Measurements from ENCODE around the gene ANAPC10. TPM values are rescaled to one million over a fixed set of nuclear protein-coding genes. Genes with fewer than 3 reads are reported as not detected.

Gene ANAPC10
- total and polyA plus RNA-seq, 2 experiments from 2014 or later: 34.4 to 59.2 TPM

- TF ChIP-seq REST (IDR thresholded peaks at IDR 0.05; ENCODE audit: unreplicated experiment) (no peak), EZH2phosphoT487 (IDR thresholded peaks at IDR 0.05; ENCODE audit: unreplicated experiment) (no peak), ZNF331 (CRISPR knock-in tag; IDR thresholded peaks at IDR 0.05; ENCODE audit: low read depth) (no peak), CTCF (conservative IDR thresholded peaks at IDR 0.05; ENCODE audit: low read depth in 2 of 2) (no peak)
Measured at GRCh38 chr4:145083891-145084605, 13.9 kb downstream of the ANAPC10 start (continued).

- Histone ChIP-seq H3K4me2 (no peak overlapping the region), H3K27ac (ENCODE audit: low read depth) (no peak overlapping the region), H3K4me3 (no peak overlapping the region), H2AFZ (no peak overlapping the region), H3K4me1 (ENCODE audit: insufficient read depth) (no peaks in the 10 kb centered on the region), H3K36me3 (ENCODE audit: insufficient read depth) (no peaks in the 10 kb centered on the region; the same call in 1 of the 2 replicates), H3F3A (replicated peaks; ENCODE audit: low read depth) (no peaks in the 10 kb centered on the region), H3K27me3 (ENCODE audit: insufficient read depth) (no peaks in the 10 kb centered on the region), H3K79me2 (replicated peaks; ENCODE audit: insufficient read depth) (peaks cover 62% of the 10 kb centered on the region), H3K9me2 (ENCODE audit: insufficient read depth) (no peaks in the 10 kb centered on the region), H4K20me1 (replicated peaks; ENCODE audit: insufficient read depth) (no peaks in the 10 kb centered on the region; the same call in 1 of the 2 replicates)
- H3K4me3 Mint-ChIP-seq: no peak overlapping the region
- no peak for DNase-seq (ENCODE audit: low spot score)
- ATAC-seq: no peak
- H3K9me3 Mint-ChIP-seq: peaks cover 6% of the 10 kb centered on the region; the same call in 2 of the 3 replicates
- H3K27me3 Mint-ChIP-seq (ENCODE audit: insufficient read depth, low read depth, poor library complexity): no peaks in the 10 kb centered on the region
- H3K27ac Mint-ChIP-seq: no peak overlapping the region
- no peaks in the 10 kb centered on the region; the same call in 2 of the 3 replicates for H3K4me1 Mint-ChIP-seq
- peaks cover 42% of the 10 kb centered on the region for H3K36me3 Mint-ChIP-seq (ENCODE audit: low read depth)
- TF ChIP-seq REST (IDR thresholded peaks at IDR 0.05; ENCODE audit: unreplicated experiment) (no peak), ETS1 (IDR thresholded peaks at IDR 0.05) (no peak), EZH2 (IDR thresholded peaks at IDR 0.05; ENCODE audit: low read depth, unreplicated experiment) (no peak), JUNB (IDR thresholded peaks at IDR 0.05; ENCODE audit: unreplicated experiment) (no peak), CREB1 (CRISPR knock-in tag; IDR thresholded peaks at IDR 0.05; ENCODE audit: low read depth) (no peak), STAT1 (IDR thresholded peaks at IDR 0.05; ENCODE audit: unreplicated experiment) (no peak), ZNF331 (CRISPR knock-in tag; IDR thresholded peaks at IDR 0.05; ENCODE audit: low read depth) (no peak), CTCF (conservative IDR thresholded peaks at IDR 0.05; ENCODE audit: low read depth in 2 of 2) (no peak), EZH2phosphoT487 (IDR thresholded peaks at IDR 0.05; ENCODE audit: unreplicated experiment) (no peak), NANOG (IDR thresholded peaks at IDR 0.05; ENCODE audit: borderline replicate concordance) (no peak)
Measured at GRCh38 chr4:145081756-145082155, 16.2 kb downstream of the ANAPC10 start.

Measured in GM23338 (cell line).